BJ (cell line): ENCODE results near the gene JCAD. TPM values are rescaled to one million over a fixed set of nuclear protein-coding genes. Genes with fewer than 3 reads are reported as not detected.

ENCODE experiments used
- CTCF ChIA-PET: fragments of 350-600 bp; formaldehyde crosslinking; extraction: SDS; loops from one replicate; lab custom pipeline; 2021; ENCODE audit warnings: antibody characterized with exemption, inconsistent platforms; lab: Yijun Ruan, JAX
- POLR2A ChIA-PET: fragments of 300-600 bp; sonication (Branson Sonifier 250); formaldehyde crosslinking; extraction: SDS; loops from one replicate; lab custom pipeline; 2021; ENCODE audit warnings: antibody characterized with exemption; lab: Charles Lee
- DNase-seq: peaks from one replicate; pipeline ENCODE4 v3.0.0-alpha.2; 2011; ENCODE audit warnings: low read depth
- H3K27me3 ChIP-seq: 2 replicates; pipeline ENCODE4 v1.6.0; 2011; ENCODE audit warnings: low read length; ENCODE audit not compliant: control insufficient read depth, insufficient read depth
- H3K36me3 ChIP-seq: 2 replicates; pipeline ENCODE4 v1.5.1; 2011; ENCODE audit warnings: low read length; ENCODE audit not compliant: control insufficient read depth, insufficient read depth
- H3K4me3 ChIP-seq: 2 replicates; pipeline ENCODE4 v1.5.1; 2011; ENCODE audit warnings: low read depth, mild to moderate bottlenecking, control low read depth, low read length
- polyA plus RNA-seq: library from polyadenylated mRNA; depleted of rRNA; stranded (reverse); fragments of >200 nt; gene quantifications from 2 replicates; pipeline ENCODE4 v1.2.3, GENCODE V29; 2011
- TF ChIP-seq, protein P1 (sequence below): IDR thresholded peaks from 2 replicates; pipeline ENCODE4 v1.5.1; 2011; ENCODE audit warnings: low read depth, mild to moderate bottlenecking, control low read depth, inconsistent platforms, low read length, moderate library complexity; ENCODE audit not compliant: insufficient read depth

JCAD gene
- polyA plus RNA-seq, 1 experiment = 13.9 TPM

- CTCF ChIA-PET = interaction anchor here (1.0 to 1.7 kb wide), 2 partner anchors 9 to 598 kb away, joined by 3 to 5 read pairs; no protein-coding TSS in a partner anchor
- Histone ChIP-seq H3K4me3 (no peak overlapping the region), H3K27me3 (peaks cover 14% of the 10 kb centered on the region), H3K36me3 (no peaks in the 10 kb centered on the region)
- POLR2A ChIA-PET = no interaction called here
- TF ChIP-seq, protein P1, sequence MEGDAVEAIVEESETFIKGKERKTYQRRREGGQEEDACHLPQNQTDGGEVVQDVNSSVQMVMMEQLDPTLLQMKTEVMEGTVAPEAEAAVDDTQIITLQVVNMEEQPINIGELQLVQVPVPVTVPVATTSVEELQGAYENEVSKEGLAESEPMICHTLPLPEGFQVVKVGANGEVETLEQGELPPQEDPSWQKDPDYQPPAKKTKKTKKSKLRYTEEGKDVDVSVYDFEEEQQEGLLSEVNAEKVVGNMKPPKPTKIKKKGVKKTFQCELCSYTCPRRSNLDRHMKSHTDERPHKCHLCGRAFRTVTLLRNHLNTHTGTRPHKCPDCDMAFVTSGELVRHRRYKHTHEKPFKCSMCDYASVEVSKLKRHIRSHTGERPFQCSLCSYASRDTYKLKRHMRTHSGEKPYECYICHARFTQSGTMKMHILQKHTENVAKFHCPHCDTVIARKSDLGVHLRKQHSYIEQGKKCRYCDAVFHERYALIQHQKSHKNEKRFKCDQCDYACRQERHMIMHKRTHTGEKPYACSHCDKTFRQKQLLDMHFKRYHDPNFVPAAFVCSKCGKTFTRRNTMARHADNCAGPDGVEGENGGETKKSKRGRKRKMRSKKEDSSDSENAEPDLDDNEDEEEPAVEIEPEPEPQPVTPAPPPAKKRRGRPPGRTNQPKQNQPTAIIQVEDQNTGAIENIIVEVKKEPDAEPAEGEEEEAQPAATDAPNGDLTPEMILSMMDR = no peak
- no peak for DNase-seq
Observed at GRCh38 chr10:29993319-29993915, 66.0 kb downstream of the JCAD start.

GRCh38 chr10:29992914-29993313 is 66.5 kb downstream of the JCAD start:
- no peak for DNase-seq
- Histone ChIP-seq H3K27me3 (peaks cover 14% of the 10 kb centered on the region), H3K4me3 (no peak overlapping the region), H3K36me3 (no peaks in the 10 kb centered on the region)
- POLR2A ChIA-PET = no interaction called here
- CTCF ChIA-PET = interaction anchor here (1.0 to 1.7 kb wide), 2 partner anchors 10 to 598 kb away, joined by 3 to 5 read pairs; no protein-coding TSS in a partner anchor
- TF ChIP-seq, protein P1 = no peak

GRCh38 chr10:29991382-29991781 is 68.0 kb downstream of the JCAD start:
- DNase-seq = no peak
- Histone ChIP-seq H3K36me3 (no peaks in the 10 kb centered on the region), H3K27me3 (peaks cover 12% of the 10 kb centered on the region), H3K4me3 (no peak overlapping the region)
- ChIA-PET POLR2A (no interaction called here), CTCF (interaction anchor here (1.3 to 12.5 kb wide), 2 partner anchors 9 to 249 kb away, joined by 3 to 86 read pairs; no protein-coding TSS in a partner anchor)
- TF ChIP-seq, protein P1 = no peak

GRCh38 chr10:29987471-29987870 is 71.9 kb downstream of the JCAD start:
- DNase-seq = no peak
- H3K27me3 ChIP-seq = 0 out of 2 replicates have a peak, but pooled peaks cover 4% of the 10 kb centered on the region
- no peaks in the 10 kb centered on the region for H3K36me3 ChIP-seq
- TF ChIP-seq, protein P1 = no peak
- ChIA-PET POLR2A (no interaction called here), CTCF (interaction anchor here (12.5 kb wide), 1 partner anchor 13 kb away, joined by 86 read pairs; no protein-coding TSS in a partner anchor)
- no peak overlapping the region for H3K4me3 ChIP-seq

GRCh38 chr10:29982997-29983648 is 76.3 kb downstream of the JCAD start:
- TF ChIP-seq, protein P1 = no peak
- no peak for DNase-seq
- H3K27me3 ChIP-seq = peaks cover 6% of the 10 kb centered on the region
- POLR2A ChIA-PET = no interaction called here
- no peak overlapping the region for H3K4me3 ChIP-seq
- CTCF ChIA-PET = interaction anchor here (12.5 kb wide), 1 partner anchor 17 kb away, joined by 86 read pairs; no protein-coding TSS in a partner anchor
- H3K36me3 ChIP-seq = no peaks in the 10 kb centered on the region
